Loucy (cell line): Measurements from ENCODE around the gene CYB5A.

Source experiments
- H2AFZ ChIP-seq: fragments of 200-600 bp; sonication (generic); 2 replicates; pipeline ENCODE4 v1.6.0; 2016; ENCODE audit warnings: antibody characterized with exemption, mild to moderate bottlenecking, low read length, moderate library complexity
- H3F3A ChIP-seq: fragments of 200-600 bp; 2 replicates; pipeline ENCODE4 v1.6.0; 2016; ENCODE audit warnings: antibody characterized with exemption, low read depth, mild to moderate bottlenecking
- H3K27me3 ChIP-seq: fragments of 200-600 bp; sonication (generic); 2 replicates; pipeline ENCODE4 v1.6.1; 2014; ENCODE audit warnings: low read length, mild to moderate bottlenecking; ENCODE audit not compliant: insufficient read depth, poor library complexity, severe bottlenecking
- H3K36me3 ChIP-seq: fragments of 200-600 bp; sonication (generic); 2 replicates; pipeline ENCODE4 v1.6.1; 2016; ENCODE audit warnings: low read length; ENCODE audit not compliant: insufficient read depth
- H3K4me1 ChIP-seq: fragments of 200-600 bp; sonication (generic); 2 replicates; pipeline ENCODE4 v1.5.1; 2014; ENCODE audit warnings: low read length, mild to moderate bottlenecking; ENCODE audit not compliant: insufficient read depth, poor library complexity, severe bottlenecking
- H3K4me2 ChIP-seq: fragments of 200-600 bp; sonication (generic); 2 replicates; pipeline ENCODE4 v1.6.0; 2014; ENCODE audit warnings: antibody characterized with exemption, low read length, low read depth, mild to moderate bottlenecking; ENCODE audit not compliant: poor library complexity, severe bottlenecking
- H3K4me3 ChIP-seq: fragments of 200-600 bp; sonication (generic); 2 replicates; pipeline ENCODE4 v1.5.1; 2014; ENCODE audit warnings: low read length, mild to moderate bottlenecking, mixed read lengths; ENCODE audit not compliant: poor library complexity, severe bottlenecking
- H3K79me2 ChIP-seq: fragments of 200-600 bp; sonication (generic); 2 replicates; pipeline ENCODE4 v1.6.1; 2014; ENCODE audit warnings: low read length; ENCODE audit not compliant: insufficient read depth
- H3K9ac ChIP-seq: fragments of 200-600 bp; sonication (generic); 2 replicates; pipeline ENCODE4 v1.6.0; 2014; ENCODE audit warnings: mild to moderate bottlenecking, low read depth, low read length, moderate library complexity; ENCODE audit not compliant: poor library complexity, severe bottlenecking
- H3K9me2 ChIP-seq: fragments of 200-600 bp; sonication (generic); replicated peaks from 2 replicates; pipeline ENCODE4 v1.6.1; 2016; ENCODE audit warnings: low read depth, low read length, mixed read lengths
- H3K9me3 ChIP-seq: fragments of 200-600 bp; sonication (generic); 2 replicates; pipeline ENCODE4 v1.6.1; 2014; ENCODE audit warnings: mild to moderate bottlenecking, antibody characterized with exemption, low read length, low read depth; ENCODE audit not compliant: insufficient read depth
- H4K20me1 ChIP-seq: fragments of 200-600 bp; sonication (generic); 2 replicates; pipeline ENCODE4 v1.6.0; 2014; ENCODE audit warnings: antibody characterized with exemption, low read length, mild to moderate bottlenecking; ENCODE audit not compliant: insufficient read depth, poor library complexity, severe bottlenecking
- CTCF ChIP-seq: fragments of 200-600 bp; sonication (generic); conservative IDR thresholded peaks from 2 replicates; pipeline ENCODE4 v1.5.1; 2014; ENCODE audit warnings: mild to moderate bottlenecking, antibody characterized with exemption, low read length
- EZH2phosphoT487 ChIP-seq: fragments of 200-600 bp; IDR thresholded peaks from 2 replicates; pipeline ENCODE4 v1.6.1; 2018; ENCODE audit warnings: antibody characterized with exemption, mild to moderate bottlenecking, moderate library complexity, borderline replicate concordance

Gene CYB5A

GRCh38 chr18:74233933-74234325 is 57.8 kb downstream of the CYB5A start:
- no peak overlapping the region for H2AFZ ChIP-seq
- H4K20me1 ChIP-seq: no peaks in the 10 kb centered on the region
- H3K79me2 ChIP-seq: no peaks in the 10 kb centered on the region
- no peaks in the 10 kb centered on the region for H3F3A ChIP-seq
- TF ChIP-seq EZH2phosphoT487 (no peak), CTCF (no peak)
- H3K36me3 ChIP-seq: no peaks in the 10 kb centered on the region
- no peak overlapping the region for H3K9ac ChIP-seq
- no peak overlapping the region for H3K4me2 ChIP-seq
- H3K27me3 ChIP-seq: no peaks in the 10 kb centered on the region
- H3K4me3 ChIP-seq: no peak overlapping the region
- no peaks in the 10 kb centered on the region for H3K4me1 ChIP-seq
- no peaks in the 10 kb centered on the region for H3K9me2 ChIP-seq
- no peaks in the 10 kb centered on the region for H3K9me3 ChIP-seq

DNA sequence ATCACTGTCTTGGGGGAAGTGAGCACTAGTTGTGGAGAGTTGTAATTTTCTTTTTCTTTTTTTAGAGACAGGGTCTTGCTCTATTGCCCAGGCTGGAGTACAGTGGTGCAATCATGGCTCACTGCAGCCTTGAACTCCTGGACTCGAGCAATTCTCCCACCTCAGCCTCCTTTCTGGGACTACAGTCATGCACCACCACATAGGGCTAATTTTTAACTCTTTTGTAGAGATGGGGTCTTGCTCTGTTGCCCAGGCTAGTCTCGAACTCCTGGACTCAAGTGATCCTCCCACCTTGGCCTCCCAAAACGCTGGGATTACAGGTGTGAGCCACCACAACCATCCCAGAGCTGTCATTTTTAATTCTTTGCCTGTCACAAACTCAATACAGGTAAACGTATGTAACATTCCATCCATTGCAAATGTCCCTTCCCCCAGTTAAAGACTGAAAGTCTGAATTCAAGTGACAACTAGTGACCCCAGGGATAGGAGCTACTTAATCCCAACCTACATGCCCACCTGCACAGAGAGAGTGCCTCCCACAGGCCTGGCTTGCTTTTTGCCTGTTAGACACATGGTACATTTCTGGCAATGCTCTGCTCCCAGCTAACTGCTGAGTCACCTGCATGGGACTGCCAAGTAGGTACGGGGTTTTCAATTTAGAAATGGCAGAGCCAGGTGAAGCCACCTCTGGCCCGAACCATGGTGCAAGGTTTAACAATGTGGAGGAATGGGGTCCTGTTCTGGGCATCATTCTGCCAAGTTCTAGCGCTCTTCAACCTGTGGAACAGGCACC is 60.6 kb downstream of the CYB5A start:
- no peak overlapping the region for H3K4me3 ChIP-seq
- no peaks in the 10 kb centered on the region for H3K9me3 ChIP-seq
- no peak overlapping the region for H2AFZ ChIP-seq
- H3K9ac ChIP-seq: no peak overlapping the region
- no peak for TF ChIP-seq EZH2phosphoT487
- no peak for TF ChIP-seq CTCF
- H3K9me2 ChIP-seq: no peaks in the 10 kb centered on the region
- H3K4me1 ChIP-seq: no peaks in the 10 kb centered on the region
- H3K79me2 ChIP-seq: no peaks in the 10 kb centered on the region
- H3F3A ChIP-seq: no peaks in the 10 kb centered on the region
- no peaks in the 10 kb centered on the region for H3K27me3 ChIP-seq
- no peaks in the 10 kb centered on the region for H4K20me1 ChIP-seq
- H3K4me2 ChIP-seq: no peak overlapping the region
- no peaks in the 10 kb centered on the region for H3K36me3 ChIP-seq

GRCh38 chr18:74229891-74230290 is 61.9 kb downstream of the CYB5A start:
- H3K9me3 ChIP-seq: no peaks in the 10 kb centered on the region
- no peaks in the 10 kb centered on the region for H3K36me3 ChIP-seq
- H3K9me2 ChIP-seq: no peaks in the 10 kb centered on the region
- TF ChIP-seq CTCF (no peak), EZH2phosphoT487 (no peak)
- no peak overlapping the region for H3K4me3 ChIP-seq
- no peaks in the 10 kb centered on the region for H3F3A ChIP-seq
- H3K4me1 ChIP-seq: no peaks in the 10 kb centered on the region
- no peak overlapping the region for H2AFZ ChIP-seq
- H3K79me2 ChIP-seq: no peaks in the 10 kb centered on the region
- H3K9ac ChIP-seq: no peak overlapping the region
- no peaks in the 10 kb centered on the region for H3K27me3 ChIP-seq
- H4K20me1 ChIP-seq: no peaks in the 10 kb centered on the region
- no peak overlapping the region for H3K4me2 ChIP-seq
